WTC11 (cell line): ENCODE measurements around the gene ZDHHC15.

ENCODE experiments used
- ATF2 ChIP-seq: sonication (generic); formaldehyde crosslinking; IDR thresholded peaks from 2 replicates; pipeline ENCODE4 v1.8.1; 2022; ENCODE audit warnings: low read depth, missing genetic modification reagents, borderline replicate concordance
- CBFB ChIP-seq: sonication (generic); formaldehyde crosslinking; IDR thresholded peaks from 2 replicates; pipeline ENCODE4 v1.8.1; 2022; ENCODE audit warnings: mild to moderate bottlenecking, low read depth, missing genetic modification reagents
- CREB1 ChIP-seq: sonication (generic); formaldehyde crosslinking; IDR thresholded peaks from 2 replicates; pipeline ENCODE4 v1.8.0; 2023; ENCODE audit warnings: mild to moderate bottlenecking, missing genetic modification reagents
- CTCF ChIP-seq: fragments of 200-600 bp; IDR thresholded peaks from 2 replicates; pipeline ENCODE4 v1.8.0; 2022; ENCODE audit warnings: antibody characterized with exemption
- ETV6 ChIP-seq: sonication (generic); formaldehyde crosslinking; IDR thresholded peaks from 2 replicates; pipeline ENCODE4 v1.8.1; 2022; ENCODE audit warnings: mild to moderate bottlenecking, missing genetic modification reagents
- FOXK1 ChIP-seq: sonication (generic); formaldehyde crosslinking; IDR thresholded peaks from 2 replicates; pipeline ENCODE4 v1.8.0; 2022; ENCODE audit warnings: mild to moderate bottlenecking, moderate library complexity, missing genetic modification reagents
- JUN ChIP-seq: sonication (generic); formaldehyde crosslinking; IDR thresholded peaks from 2 replicates; pipeline ENCODE4 v1.8.0; 2023; ENCODE audit warnings: mild to moderate bottlenecking, missing genetic modification reagents
- TEAD1 ChIP-seq: sonication (generic); formaldehyde crosslinking; IDR thresholded peaks from 2 replicates; pipeline ENCODE4 v1.8.0; 2022; ENCODE audit warnings: mild to moderate bottlenecking, missing genetic modification reagents
- ZNF423 ChIP-seq: fragments of 250-450 bp; sonication (Bioruptor Pico); IDR thresholded peaks from 2 replicates; pipeline ENCODE4 v2.1.2; 2022; ENCODE audit warnings: mild to moderate bottlenecking, moderate library complexity

GRCh38 chrX:75361788-75362187 lies 161.0 kb downstream of the ZDHHC15 start:
- no peak for TF ChIP-seq CTCF
- no peak for TF ChIP-seq TEAD1 (CRISPR knock-in tag)
- TF ChIP-seq ZNF423, result no peak
- TF ChIP-seq ATF2 (CRISPR knock-in tag), result no peak
- TF ChIP-seq CREB1 (CRISPR knock-in tag), result no peak
- no peak for TF ChIP-seq ETV6
- TF ChIP-seq JUN (CRISPR knock-in tag), result no peak
- no peak for TF ChIP-seq FOXK1 (CRISPR knock-in tag)
- no peak for TF ChIP-seq CBFB (CRISPR knock-in tag)
